A673 (cell line): ENCODE results near the gene AFG3L2. TPM values are rescaled to one million over a fixed set of nuclear protein-coding genes. Genes with fewer than 3 reads are reported as not detected.

ENCODE experiments used
- BruUV-seq: library from RNA; stranded (reverse); fragments of 400-500 nt; replicated peaks from 2 replicates; lab custom pipeline; 2021; lab: Mats Ljungman, UMichigan
- CTCF ChIA-PET: fragments of 300-600 bp; sonication (Branson Sonifier 250); formaldehyde crosslinking; loops from one replicate; lab custom pipeline; 2022; ENCODE audit warnings: antibody characterized with exemption; lab: Charles Lee
- POLR2A ChIA-PET: fragments of 300-600 bp; sonication (Branson Sonifier 250); formaldehyde crosslinking; loops from one replicate; lab custom pipeline; 2022; ENCODE audit warnings: antibody characterized with exemption; ENCODE audit not compliant: low non-redundant PET; lab: Charles Lee
- DNase-seq: peaks from one replicate; pipeline ENCODE4 v3.0.0-alpha.2; 2015; ENCODE audit warnings: low spot score
- H3K27ac ChIP-seq: fragments of 200-600 bp; sonication (generic); 2 replicates; pipeline ENCODE4 v1.5.1; 2016; ENCODE audit warnings: mixed run types, low read depth, mild to moderate bottlenecking, mixed read lengths, antibody characterized with exemption, low read length; ENCODE audit not compliant: poor library complexity, severe bottlenecking
- H3K27me3 ChIP-seq: fragments of 200-600 bp; sonication (generic); replicated peaks from 2 replicates; pipeline ENCODE4 v1.6.1; 2017; ENCODE audit warnings: mixed run types, low read depth, mild to moderate bottlenecking, mixed read lengths, antibody characterized with exemption, low read length; ENCODE audit not compliant: insufficient read depth, poor library complexity
- H3K36me3 ChIP-seq: fragments of 200-600 bp; sonication (generic); 2 replicates; pipeline ENCODE4 v1.6.1; 2016; ENCODE audit warnings: mixed run types, mild to moderate bottlenecking, mixed read lengths, antibody characterized with exemption, low read length; ENCODE audit not compliant: insufficient read depth, poor library complexity, severe bottlenecking
- H3K4me1 ChIP-seq: fragments of 200-600 bp; sonication (generic); 2 replicates; pipeline ENCODE4 v1.6.1; 2017; ENCODE audit warnings: mixed run types, mild to moderate bottlenecking, mixed read lengths, antibody characterized with exemption, low read length; ENCODE audit not compliant: insufficient read depth, poor library complexity, severe bottlenecking
- H3K4me3 ChIP-seq: fragments of 200-600 bp; sonication (generic); 2 replicates; pipeline ENCODE4 v1.5.1; 2016; ENCODE audit warnings: low read depth, mixed run types, mild to moderate bottlenecking, mixed read lengths, low read length; ENCODE audit not compliant: poor library complexity, severe bottlenecking
- H3K9me3 ChIP-seq: fragments of 200-600 bp; sonication (generic); 2 replicates; pipeline ENCODE4 v1.6.1; 2016; ENCODE audit warnings: mixed run types, low read depth, mild to moderate bottlenecking, mixed read lengths, antibody characterized with exemption, low read length; ENCODE audit not compliant: poor library complexity, severe bottlenecking
- CTCF ChIP-seq: fragments of 300-800, 200-600 bp; sonication (generic); conservative IDR thresholded peaks from 2 replicates; pipeline ENCODE4 v1.5.1; 2017; ENCODE audit warnings: low read depth, mild to moderate bottlenecking, antibody characterized with exemption, low read length, moderate library complexity, mixed read lengths
- EZH2 ChIP-seq: fragments of 200-600 bp; sonication (generic); IDR thresholded peaks from 2 replicates; pipeline ENCODE4 v1.6.1; 2017; ENCODE audit warnings: borderline replicate concordance, low read depth, mild to moderate bottlenecking, mixed read lengths, antibody characterized with exemption, low read length; ENCODE audit not compliant: poor library complexity, severe bottlenecking
- intact Hi-C: fragments of 100-400 bp; cut with micrococcal nuclease; formaldehyde crosslinking; loops from one replicate; pipeline ENCODE4 v1.10.0; 2022; ENCODE audit not compliant: unreplicated experiment
- total RNA-seq: library from RNA; stranded (reverse); gene quantifications from 2 replicates; pipeline ENCODE4 v1.2.3, GENCODE V29; 2021

The AFG3L2 gene
- total RNA-seq, 1 experiment from 2014 or later = 72.7 TPM

- no TSS peak for BruUV-seq
- intact Hi-C loops = no loop called here
- POLR2A ChIA-PET = no interaction called here
- DNase-seq = no peak
- H3K4me3 ChIP-seq = no peak overlapping the region
- H3K27ac ChIP-seq = no peak overlapping the region
- H3K4me1 ChIP-seq = no peaks in the 10 kb centered on the region
- CTCF ChIA-PET = no interaction called here
- peaks cover 58% of the 10 kb centered on the region for H3K36me3 ChIP-seq
- TF ChIP-seq CTCF (no peak), EZH2 (no peak)
- H3K9me3 ChIP-seq = no peaks in the 10 kb centered on the region
- no peaks in the 10 kb centered on the region for H3K27me3 ChIP-seq
Measured at GRCh38 chr18:12342661-12343060, 34.4 kb downstream of the AFG3L2 start.

- no TSS peak for BruUV-seq
- Histone ChIP-seq H3K4me3 (no peak overlapping the region), H3K27me3 (no peaks in the 10 kb centered on the region), H3K9me3 (no peaks in the 10 kb centered on the region), H3K4me1 (peaks cover 2% of the 10 kb centered on the region), H3K27ac (no peak overlapping the region), H3K36me3 (peaks cover 64% of the 10 kb centered on the region)
- ChIA-PET CTCF (no interaction called here), POLR2A (no interaction called here)
- no peak for TF ChIP-seq EZH2
- no peak for TF ChIP-seq CTCF
- intact Hi-C loops = no loop called here
- DNase-seq = no peak
Measured at GRCh38 chr18:12340945-12341660, 35.9 kb downstream of the AFG3L2 start.

- peaks cover 53% of the 10 kb centered on the region for H3K36me3 ChIP-seq
- BruUV-seq = no TSS peak
- ChIA-PET POLR2A (no interaction called here), CTCF (no interaction called here)
- H3K4me3 ChIP-seq = no peak overlapping the region
- H3K9me3 ChIP-seq = no peaks in the 10 kb centered on the region
- TF ChIP-seq CTCF (no peak), EZH2 (no peak)
- no peak overlapping the region for H3K27ac ChIP-seq
- DNase-seq = no peak
- peaks cover 25% of the 10 kb centered on the region for H3K4me1 ChIP-seq
- no peaks in the 10 kb centered on the region for H3K27me3 ChIP-seq
- intact Hi-C loops = no loop called here
Measured at GRCh38 chr18:12338382-12338781, 38.6 kb downstream of the AFG3L2 start.
